Mesenchymal stem cell (in vitro differentiated cells and primary cell): ENCODE data around the gene PPP1R12A.

Experiments
- DNase-seq: peaks from one replicate; pipeline ENCODE4 v3.0.0-alpha.2; 2013
- H2AFZ ChIP-seq: one replicate; pipeline ENCODE4 v1.6.1; 2013; ENCODE audit warnings: low read depth, mild to moderate bottlenecking, control low read depth, inconsistent platforms, low read length, moderate library complexity
- H2AK5ac ChIP-seq: 2 replicates; pipeline ENCODE4 v1.6.1; 2013; ENCODE audit warnings: low read length, moderate library complexity, mild to moderate bottlenecking, inconsistent platforms; ENCODE audit not compliant: severe bottlenecking
- H2BK120ac ChIP-seq: one replicate; pipeline ENCODE4 v1.6.1; 2013; ENCODE audit warnings: low read depth, mild to moderate bottlenecking, inconsistent platforms, low read length, moderate library complexity
- H2BK12ac ChIP-seq, 2 experiments: one replicate each; pipeline ENCODE4 v1.6.1; 2013; ENCODE audit warnings: inconsistent platforms in 2 of 2, low read length in 2 of 2, mild to moderate bottlenecking in 2 of 2, moderate library complexity in 2 of 2, control low read depth in 1 of 2
- H2BK15ac ChIP-seq: one replicate; pipeline ENCODE4 v1.6.1; 2013; ENCODE audit warnings: mild to moderate bottlenecking, low read depth, inconsistent platforms; ENCODE audit not compliant: poor library complexity, severe bottlenecking
- H2BK5ac ChIP-seq: 2 replicates; pipeline ENCODE4 v1.6.1; 2013; ENCODE audit warnings: low read depth, mild to moderate bottlenecking, low read length, control low read depth, inconsistent platforms; ENCODE audit not compliant: poor library complexity, severe bottlenecking
- H3K14ac ChIP-seq, 2 experiments: one replicate each; pipeline ENCODE4 v1.6.1; 2013; ENCODE audit warnings: inconsistent platforms in 2 of 2, low read length in 2 of 2, control low read depth in 1 of 2, mild to moderate bottlenecking in 1 of 2, moderate library complexity in 1 of 2
- H3K18ac ChIP-seq, 2 experiments: one replicate each; pipeline ENCODE4 v1.6.1; 2013; ENCODE audit warnings: inconsistent platforms in 2 of 2, low read length in 2 of 2, control low read depth in 1 of 2, low read depth in 1 of 2, mild to moderate bottlenecking in 1 of 2
- H3K23ac ChIP-seq, 2 experiments: one replicate each; pipeline ENCODE4 v1.6.1; 2013; ENCODE audit warnings: inconsistent platforms in 2 of 2, low read length in 2 of 2, mild to moderate bottlenecking in 2 of 2, moderate library complexity in 2 of 2, control low read depth in 1 of 2
- H3K27ac ChIP-seq: 2 replicates; pipeline ENCODE4 v1.5.1; 2013; ENCODE audit warnings: mild to moderate bottlenecking, moderate library complexity, low read length, control low read depth, inconsistent platforms; ENCODE audit not compliant: poor library complexity, severe bottlenecking
- H3K27me3 ChIP-seq, 2 experiments: 2 replicates each; pipeline versions ENCODE4 v1.6.1 to v1.7.0; 2013; ENCODE audit warnings: low read length in 2 of 2, mild to moderate bottlenecking in 2 of 2, moderate library complexity in 2 of 2, control low read depth in 1 of 2, inconsistent platforms in 1 of 2; ENCODE audit not compliant: control insufficient read depth in 1 of 2, insufficient read depth in 1 of 2
- H3K36me3 ChIP-seq, 2 experiments: 2 replicates each; pipeline versions ENCODE4 v1.6.1 to v1.7.0; 2013; ENCODE audit warnings: low read length in 2 of 2, control low read depth in 1 of 2, inconsistent platforms in 1 of 2, low read depth in 1 of 2, mild to moderate bottlenecking in 1 of 2; ENCODE audit not compliant: insufficient read depth in 2 of 2, control insufficient read depth in 1 of 2
- H3K4ac ChIP-seq, 2 experiments: one replicate each; pipeline ENCODE4 v1.6.1; 2013; ENCODE audit warnings: inconsistent platforms in 2 of 2, low read length in 2 of 2, mild to moderate bottlenecking in 2 of 2, moderate library complexity in 2 of 2, control low read depth in 1 of 2, low read depth in 1 of 2
- H3K4me1 ChIP-seq: 2 replicates; pipeline ENCODE4 v1.6.1; 2013; ENCODE audit warnings: low read depth, low read length, control low read depth; ENCODE audit not compliant: control insufficient read depth, insufficient read depth
- H3K4me2 ChIP-seq: 2 replicates; pipeline ENCODE4 v1.6.1; 2013; ENCODE audit warnings: low read length, mild to moderate bottlenecking, inconsistent platforms; ENCODE audit not compliant: poor library complexity, severe bottlenecking
- H3K4me3 ChIP-seq, 2 experiments: 2 replicates each; pipeline versions ENCODE4 v1.5.1 to v1.7.0; 2013; ENCODE audit warnings: low read length in 2 of 2, mild to moderate bottlenecking in 2 of 2, control low read depth in 1 of 2, low read depth in 1 of 2; ENCODE audit not compliant: insufficient read depth in 1 of 2
- H3K79me1 ChIP-seq: replicated peaks from 2 replicates; pipeline ENCODE4 v1.6.1; 2013; ENCODE audit warnings: mild to moderate bottlenecking, control low read depth, low read length, inconsistent platforms; ENCODE audit not compliant: poor library complexity, severe bottlenecking
- H3K9ac ChIP-seq: 2 replicates; pipeline ENCODE4 v1.7.0; 2013; ENCODE audit warnings: mild to moderate bottlenecking, low read length, moderate library complexity
- H3K9me3 ChIP-seq: 2 replicates; pipeline ENCODE4 v1.7.0; 2013; ENCODE audit warnings: mild to moderate bottlenecking, low read length; ENCODE audit not compliant: control insufficient read depth
- H4K8ac ChIP-seq: one replicate; pipeline ENCODE4 v1.6.1; 2013; ENCODE audit warnings: inconsistent platforms, mild to moderate bottlenecking, low read length, moderate library complexity
- H4K91ac ChIP-seq: one replicate; pipeline ENCODE4 v1.6.1; 2013; ENCODE audit warnings: mild to moderate bottlenecking, low read length, inconsistent platforms
- WGBS: methylation state at CpG from one replicate; pipeline ENCODE4 v1.1.7; 2013; ENCODE audit warnings: mixed read lengths; 5-methylcytosine and 5-hydroxymethylcytosine counted together

The PPP1R12A gene

GRCh38 chr12:79908366-79908765, 26.5 kb downstream of the PPP1R12A start:
- peaks cover 0 to 6% of the 10 kb centered on the region in 2 experiments for H3K36me3 ChIP-seq
- H2AFZ ChIP-seq, result no peak overlapping the region
- H3K18ac ChIP-seq, result no peak overlapping the region
- no peak overlapping the region for H3K4ac ChIP-seq
- H3K14ac ChIP-seq, result no peak overlapping the region
- H3K23ac ChIP-seq, result no peak overlapping the region
- no peaks in the 10 kb centered on the region for H3K4me1 ChIP-seq
- no peak overlapping the region for H2BK5ac ChIP-seq
- no peak overlapping the region for H2BK120ac ChIP-seq
- no peaks in the 10 kb centered on the region for H3K9me3 ChIP-seq
- no peak overlapping the region for H3K4me3 ChIP-seq
- no peaks in the 10 kb centered on the region for H3K79me1 ChIP-seq
- H2BK15ac ChIP-seq, result no peak overlapping the region
- H4K8ac ChIP-seq, result no peak overlapping the region
- no peak overlapping the region for H3K27ac ChIP-seq
- no peaks in the 10 kb centered on the region for H3K27me3 ChIP-seq
- no peak overlapping the region for H2AK5ac ChIP-seq
- no peak overlapping the region for H3K9ac ChIP-seq
- no peak overlapping the region for H3K4me2 ChIP-seq
- no peak overlapping the region for H2BK12ac ChIP-seq
- no peak for DNase-seq
- no peak overlapping the region for H4K91ac ChIP-seq

GRCh38 chr12:79901506-79901905, 33.4 kb downstream of the PPP1R12A start:
- H2AFZ ChIP-seq, result no peak overlapping the region
- no peak overlapping the region for H3K4ac ChIP-seq
- H3K27me3 ChIP-seq, result no peaks in the 10 kb centered on the region
- no peaks in the 10 kb centered on the region for H3K36me3 ChIP-seq
- H3K79me1 ChIP-seq, result peaks cover 1% of the 10 kb centered on the region
- H3K9ac ChIP-seq, result no peak overlapping the region
- H3K27ac ChIP-seq, result no peak overlapping the region
- no peaks in the 10 kb centered on the region for H3K4me1 ChIP-seq
- H4K8ac ChIP-seq, result no peak overlapping the region
- H4K91ac ChIP-seq, result no peak overlapping the region
- H3K9me3 ChIP-seq, result no peaks in the 10 kb centered on the region
- H3K18ac ChIP-seq, result no peak overlapping the region
- DNase-seq, result no peak
- H3K4me2 ChIP-seq, result no peak overlapping the region
- no peak overlapping the region for H3K14ac ChIP-seq
- no peak overlapping the region for H2BK12ac ChIP-seq
- no peak overlapping the region for H2BK5ac ChIP-seq
- WGBS, result 88% methylated on average over 2 of the region's 2 CpGs
- no peak overlapping the region for H2BK120ac ChIP-seq
- no peak overlapping the region for H3K4me3 ChIP-seq
- H3K23ac ChIP-seq, result no peak overlapping the region
- H2AK5ac ChIP-seq, result no peak overlapping the region
- no peak overlapping the region for H2BK15ac ChIP-seq

- 100% methylated on average over 1 of the region's 2 CpGs for WGBS
- no peak overlapping the region for H2BK12ac ChIP-seq
- H3K23ac ChIP-seq, result no peak overlapping the region
- no peak overlapping the region for H2BK5ac ChIP-seq
- H2AFZ ChIP-seq, result no peak overlapping the region
- H3K18ac ChIP-seq, result no peak overlapping the region
- no peak overlapping the region for H2AK5ac ChIP-seq
- H3K36me3 ChIP-seq, result no peaks in the 10 kb centered on the region
- no peak overlapping the region for H3K4me3 ChIP-seq
- no peak overlapping the region for H3K9ac ChIP-seq
- no peaks in the 10 kb centered on the region for H3K9me3 ChIP-seq
- H3K27ac ChIP-seq, result no peak overlapping the region
- H3K4me2 ChIP-seq, result no peak overlapping the region
- H3K14ac ChIP-seq, result no peak overlapping the region
- H3K4ac ChIP-seq, result no peak overlapping the region
- peaks cover 1% of the 10 kb centered on the region for H3K79me1 ChIP-seq
- no peak overlapping the region for H2BK15ac ChIP-seq
- H4K91ac ChIP-seq, result no peak overlapping the region
- H2BK120ac ChIP-seq, result no peak overlapping the region
- no peaks in the 10 kb centered on the region for H3K27me3 ChIP-seq
- H3K4me1 ChIP-seq, result no peaks in the 10 kb centered on the region
- DNase-seq, result no peak
- H4K8ac ChIP-seq, result no peak overlapping the region
Observed at GRCh38 chr12:79900951-79901350, 33.9 kb downstream of the PPP1R12A start.

- Histone ChIP-seq H3K18ac (no peak overlapping the region), H2BK15ac (no peak overlapping the region), H3K4me2 (no peak overlapping the region), H2BK12ac (no peak overlapping the region), H2AFZ (no peak overlapping the region), H2BK5ac (no peak overlapping the region), H3K4me1 (no peaks in the 10 kb centered on the region), H3K27ac (no peak overlapping the region), H2BK120ac (no peak overlapping the region), H3K9me3 (no peaks in the 10 kb centered on the region), H4K91ac (no peak overlapping the region), H3K23ac (no peak overlapping the region), H3K9ac (no peak overlapping the region), H3K36me3 (no peaks in the 10 kb centered on the region), H3K4ac (no peak overlapping the region), H2AK5ac (no peak overlapping the region), H3K14ac (no peak overlapping the region), H4K8ac (no peak overlapping the region), H3K27me3 (no peaks in the 10 kb centered on the region), H3K4me3 (no peak overlapping the region), H3K79me1 (peaks cover 1% of the 10 kb centered on the region)
- no peak for DNase-seq
- WGBS, result 97% methylated on average over 2 of the region's 2 CpGs
Observed at GRCh38 chr12:79900199-79900598, 34.7 kb downstream of the PPP1R12A start.
